Measurements from ENCODE around the gene ERCC3. TPM values are rescaled to one million over a fixed set of nuclear protein-coding genes. Genes with fewer than 3 reads are reported as not detected.

Gene ERCC3
- total RNA-seq, 1 experiment from 2014 or later: 48.1 TPM

DNA sequence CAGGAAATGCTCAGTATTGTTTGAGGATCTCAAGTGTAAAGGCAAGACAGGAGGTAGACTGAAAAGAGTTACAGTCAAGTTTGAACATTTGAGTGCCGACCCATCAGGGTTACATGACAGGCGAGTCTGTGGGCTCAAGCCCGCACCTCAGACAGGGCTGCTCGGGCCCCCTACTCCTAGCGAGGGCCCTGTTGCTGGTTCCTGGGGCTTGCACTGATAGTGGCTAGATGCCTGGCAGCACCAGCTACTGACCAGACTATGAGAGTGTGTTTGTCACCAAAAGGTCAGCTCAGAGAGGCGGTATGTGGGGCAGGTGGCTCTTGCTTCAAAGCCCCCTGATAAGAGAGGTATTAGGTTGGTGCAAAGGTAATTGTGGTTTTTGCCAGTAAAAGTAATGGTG, 38.2 kb downstream of the ERCC3 start (continued):
- TF ChIP-seq, protein P1, sequence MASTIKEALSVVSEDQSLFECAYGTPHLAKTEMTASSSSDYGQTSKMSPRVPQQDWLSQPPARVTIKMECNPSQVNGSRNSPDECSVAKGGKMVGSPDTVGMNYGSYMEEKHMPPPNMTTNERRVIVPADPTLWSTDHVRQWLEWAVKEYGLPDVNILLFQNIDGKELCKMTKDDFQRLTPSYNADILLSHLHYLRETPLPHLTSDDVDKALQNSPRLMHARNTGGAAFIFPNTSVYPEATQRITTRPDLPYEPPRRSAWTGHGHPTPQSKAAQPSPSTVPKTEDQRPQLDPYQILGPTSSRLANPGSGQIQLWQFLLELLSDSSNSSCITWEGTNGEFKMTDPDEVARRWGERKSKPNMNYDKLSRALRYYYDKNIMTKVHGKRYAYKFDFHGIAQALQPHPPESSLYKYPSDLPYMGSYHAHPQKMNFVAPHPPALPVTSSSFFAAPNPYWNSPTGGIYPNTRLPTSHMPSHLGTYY (CRISPR knock-in tag; IDR thresholded peaks at IDR 0.05): no peak
- no peak for TF ChIP-seq JAZF1 (CRISPR knock-in tag; IDR thresholded peaks at IDR 0.05)
- no peak for TF ChIP-seq ZNF396 (CRISPR knock-in tag; IDR thresholded peaks at IDR 0.05; ENCODE audit: borderline replicate concordance)

DNA sequence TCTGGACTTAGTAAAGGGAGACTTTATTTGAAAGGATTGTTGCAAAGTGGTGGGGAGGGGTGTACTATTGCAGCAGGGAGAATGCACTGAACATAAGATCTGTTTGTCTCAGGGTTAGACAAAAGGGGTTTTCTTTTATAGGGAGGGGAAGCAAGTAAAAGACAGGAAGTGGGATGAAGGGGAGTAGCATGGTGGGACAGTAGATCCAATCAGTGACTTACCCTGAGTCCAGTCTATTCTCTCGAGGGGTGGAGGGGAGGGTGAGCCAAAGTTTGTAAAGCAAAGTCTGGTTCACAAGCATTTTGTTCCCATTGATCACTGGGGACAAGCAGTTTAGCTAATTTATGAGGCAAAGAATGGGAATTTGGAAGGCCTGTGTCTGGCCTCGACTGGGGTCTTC, 38.8 kb downstream of the ERCC3 start:
- TF ChIP-seq, protein P2, sequence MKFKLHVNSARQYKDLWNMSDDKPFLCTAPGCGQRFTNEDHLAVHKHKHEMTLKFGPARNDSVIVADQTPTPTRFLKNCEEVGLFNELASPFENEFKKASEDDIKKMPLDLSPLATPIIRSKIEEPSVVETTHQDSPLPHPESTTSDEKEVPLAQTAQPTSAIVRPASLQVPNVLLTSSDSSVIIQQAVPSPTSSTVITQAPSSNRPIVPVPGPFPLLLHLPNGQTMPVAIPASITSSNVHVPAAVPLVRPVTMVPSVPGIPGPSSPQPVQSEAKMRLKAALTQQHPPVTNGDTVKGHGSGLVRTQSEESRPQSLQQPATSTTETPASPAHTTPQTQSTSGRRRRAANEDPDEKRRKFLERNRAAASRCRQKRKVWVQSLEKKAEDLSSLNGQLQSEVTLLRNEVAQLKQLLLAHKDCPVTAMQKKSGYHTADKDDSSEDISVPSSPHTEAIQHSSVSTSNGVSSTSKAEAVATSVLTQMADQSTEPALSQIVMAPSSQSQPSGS (CRISPR knock-in tag; IDR thresholded peaks at IDR 0.05; ENCODE audit: borderline replicate concordance, low read depth): no peak
- TF ChIP-seq, protein P3, sequence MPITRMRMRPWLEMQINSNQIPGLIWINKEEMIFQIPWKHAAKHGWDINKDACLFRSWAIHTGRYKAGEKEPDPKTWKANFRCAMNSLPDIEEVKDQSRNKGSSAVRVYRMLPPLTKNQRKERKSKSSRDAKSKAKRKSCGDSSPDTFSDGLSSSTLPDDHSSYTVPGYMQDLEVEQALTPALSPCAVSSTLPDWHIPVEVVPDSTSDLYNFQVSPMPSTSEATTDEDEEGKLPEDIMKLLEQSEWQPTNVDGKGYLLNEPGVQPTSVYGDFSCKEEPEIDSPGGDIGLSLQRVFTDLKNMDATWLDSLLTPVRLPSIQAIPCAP (CRISPR knock-in tag; IDR thresholded peaks at IDR 0.05): no peak
- TF ChIP-seq, protein P4, sequence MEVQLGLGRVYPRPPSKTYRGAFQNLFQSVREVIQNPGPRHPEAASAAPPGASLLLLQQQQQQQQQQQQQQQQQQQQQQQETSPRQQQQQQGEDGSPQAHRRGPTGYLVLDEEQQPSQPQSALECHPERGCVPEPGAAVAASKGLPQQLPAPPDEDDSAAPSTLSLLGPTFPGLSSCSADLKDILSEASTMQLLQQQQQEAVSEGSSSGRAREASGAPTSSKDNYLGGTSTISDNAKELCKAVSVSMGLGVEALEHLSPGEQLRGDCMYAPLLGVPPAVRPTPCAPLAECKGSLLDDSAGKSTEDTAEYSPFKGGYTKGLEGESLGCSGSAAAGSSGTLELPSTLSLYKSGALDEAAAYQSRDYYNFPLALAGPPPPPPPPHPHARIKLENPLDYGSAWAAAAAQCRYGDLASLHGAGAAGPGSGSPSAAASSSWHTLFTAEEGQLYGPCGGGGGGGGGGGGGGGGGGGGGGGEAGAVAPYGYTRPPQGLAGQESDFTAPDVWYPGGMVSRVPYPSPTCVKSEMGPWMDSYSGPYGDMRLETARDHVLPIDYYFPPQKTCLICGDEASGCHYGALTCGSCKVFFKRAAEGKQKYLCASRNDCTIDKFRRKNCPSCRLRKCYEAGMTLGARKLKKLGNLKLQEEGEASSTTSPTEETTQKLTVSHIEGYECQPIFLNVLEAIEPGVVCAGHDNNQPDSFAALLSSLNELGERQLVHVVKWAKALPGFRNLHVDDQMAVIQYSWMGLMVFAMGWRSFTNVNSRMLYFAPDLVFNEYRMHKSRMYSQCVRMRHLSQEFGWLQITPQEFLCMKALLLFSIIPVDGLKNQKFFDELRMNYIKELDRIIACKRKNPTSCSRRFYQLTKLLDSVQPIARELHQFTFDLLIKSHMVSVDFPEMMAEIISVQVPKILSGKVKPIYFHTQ (CRISPR knock-in tag; IDR thresholded peaks at IDR 0.05): no peak
- TF ChIP-seq, protein P5, sequence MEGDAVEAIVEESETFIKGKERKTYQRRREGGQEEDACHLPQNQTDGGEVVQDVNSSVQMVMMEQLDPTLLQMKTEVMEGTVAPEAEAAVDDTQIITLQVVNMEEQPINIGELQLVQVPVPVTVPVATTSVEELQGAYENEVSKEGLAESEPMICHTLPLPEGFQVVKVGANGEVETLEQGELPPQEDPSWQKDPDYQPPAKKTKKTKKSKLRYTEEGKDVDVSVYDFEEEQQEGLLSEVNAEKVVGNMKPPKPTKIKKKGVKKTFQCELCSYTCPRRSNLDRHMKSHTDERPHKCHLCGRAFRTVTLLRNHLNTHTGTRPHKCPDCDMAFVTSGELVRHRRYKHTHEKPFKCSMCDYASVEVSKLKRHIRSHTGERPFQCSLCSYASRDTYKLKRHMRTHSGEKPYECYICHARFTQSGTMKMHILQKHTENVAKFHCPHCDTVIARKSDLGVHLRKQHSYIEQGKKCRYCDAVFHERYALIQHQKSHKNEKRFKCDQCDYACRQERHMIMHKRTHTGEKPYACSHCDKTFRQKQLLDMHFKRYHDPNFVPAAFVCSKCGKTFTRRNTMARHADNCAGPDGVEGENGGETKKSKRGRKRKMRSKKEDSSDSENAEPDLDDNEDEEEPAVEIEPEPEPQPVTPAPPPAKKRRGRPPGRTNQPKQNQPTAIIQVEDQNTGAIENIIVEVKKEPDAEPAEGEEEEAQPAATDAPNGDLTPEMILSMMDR (IDR thresholded peaks at IDR 0.05): no peak
- TF ChIP-seq TP53 (CRISPR knock-in tag; IDR thresholded peaks at IDR 0.05) (no peak), OVOL2 (CRISPR knock-in tag; IDR thresholded peaks at IDR 0.05; ENCODE audit: borderline replicate concordance) (no peak), ELF4 (CRISPR knock-in tag; IDR thresholded peaks at IDR 0.05; ENCODE audit: low read depth) (no peak), ZNF416 (CRISPR knock-in tag; IDR thresholded peaks at IDR 0.05) (no peak)
- TF ChIP-seq, protein P6, sequence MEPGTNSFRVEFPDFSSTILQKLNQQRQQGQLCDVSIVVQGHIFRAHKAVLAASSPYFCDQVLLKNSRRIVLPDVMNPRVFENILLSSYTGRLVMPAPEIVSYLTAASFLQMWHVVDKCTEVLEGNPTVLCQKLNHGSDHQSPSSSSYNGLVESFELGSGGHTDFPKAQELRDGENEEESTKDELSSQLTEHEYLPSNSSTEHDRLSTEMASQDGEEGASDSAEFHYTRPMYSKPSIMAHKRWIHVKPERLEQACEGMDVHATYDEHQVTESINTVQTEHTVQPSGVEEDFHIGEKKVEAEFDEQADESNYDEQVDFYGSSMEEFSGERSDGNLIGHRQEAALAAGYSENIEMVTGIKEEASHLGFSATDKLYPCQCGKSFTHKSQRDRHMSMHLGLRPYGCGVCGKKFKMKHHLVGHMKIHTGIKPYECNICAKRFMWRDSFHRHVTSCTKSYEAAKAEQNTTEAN (CRISPR knock-in tag; IDR thresholded peaks at IDR 0.05): no peak
- no peaks in the 10 kb centered on the region for H3K4me1 Mint-ChIP-seq
- H3K9me3 Mint-ChIP-seq: no peaks in the 10 kb centered on the region
- ChIA-PET CTCF (interaction anchor here (1.1 to 2.0 kb wide), 2 partner anchors 53 to 58 kb away, joined by 3 to 6 read pairs; no protein-coding TSS in a partner anchor), POLR2A (no interaction called here)
- ATAC-seq: no peak
- H3K27ac Mint-ChIP-seq: no peak overlapping the region
- peaks cover 19% of the 10 kb centered on the region for H3K36me3 Mint-ChIP-seq
- DNase-seq (ENCODE audit: low spot score): no peak
- H3K27me3 Mint-ChIP-seq (ENCODE audit: low read depth): no peaks in the 10 kb centered on the region
- H3K4me3 Mint-ChIP-seq: no peak overlapping the region

DNA sequence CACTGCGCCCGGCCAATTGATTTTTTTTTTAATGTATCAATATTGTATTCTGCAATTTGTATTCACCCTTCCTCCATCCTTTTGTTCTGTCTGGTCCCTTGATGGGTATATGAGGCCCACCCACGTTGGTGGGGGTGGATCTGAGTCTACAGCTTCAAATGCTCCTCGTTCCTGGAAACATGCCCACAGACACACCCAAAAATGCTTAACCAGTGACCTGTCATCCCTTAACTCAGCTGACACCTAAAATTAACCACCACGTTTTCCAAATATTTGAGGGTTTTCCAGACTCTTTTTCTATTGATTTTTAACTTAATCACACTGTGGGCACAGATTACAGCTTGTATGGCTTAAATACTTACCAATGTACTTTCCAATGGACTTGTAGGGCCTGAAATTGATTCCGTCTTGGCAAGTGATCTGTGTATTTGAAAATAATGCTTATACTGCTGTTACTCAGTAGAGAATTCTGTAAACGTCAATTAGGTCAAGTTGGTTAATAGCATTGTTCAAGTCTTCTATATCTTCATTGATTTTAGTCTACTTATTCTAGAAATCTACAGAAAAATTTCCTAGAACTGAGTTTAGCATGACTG, 39.5 kb downstream of the ERCC3 start:
- no peaks in the 10 kb centered on the region for H3K27me3 Mint-ChIP-seq (ENCODE audit: low read depth)
- H3K4me3 Mint-ChIP-seq: no peak overlapping the region
- no peak overlapping the region for H3K27ac Mint-ChIP-seq
- H3K36me3 Mint-ChIP-seq: peaks cover 14% of the 10 kb centered on the region
- CTCF ChIA-PET: interaction anchor here (2.0 kb wide), 1 partner anchor 57 kb away, joined by 6 read pairs; no protein-coding TSS in a partner anchor
- no peak for DNase-seq (ENCODE audit: low spot score)
- POLR2A ChIA-PET: no interaction called here
- no peaks in the 10 kb centered on the region for H3K9me3 Mint-ChIP-seq
- ATAC-seq: no peak
- H3K4me1 Mint-ChIP-seq: no peaks in the 10 kb centered on the region
- TF ChIP-seq, protein P7, sequence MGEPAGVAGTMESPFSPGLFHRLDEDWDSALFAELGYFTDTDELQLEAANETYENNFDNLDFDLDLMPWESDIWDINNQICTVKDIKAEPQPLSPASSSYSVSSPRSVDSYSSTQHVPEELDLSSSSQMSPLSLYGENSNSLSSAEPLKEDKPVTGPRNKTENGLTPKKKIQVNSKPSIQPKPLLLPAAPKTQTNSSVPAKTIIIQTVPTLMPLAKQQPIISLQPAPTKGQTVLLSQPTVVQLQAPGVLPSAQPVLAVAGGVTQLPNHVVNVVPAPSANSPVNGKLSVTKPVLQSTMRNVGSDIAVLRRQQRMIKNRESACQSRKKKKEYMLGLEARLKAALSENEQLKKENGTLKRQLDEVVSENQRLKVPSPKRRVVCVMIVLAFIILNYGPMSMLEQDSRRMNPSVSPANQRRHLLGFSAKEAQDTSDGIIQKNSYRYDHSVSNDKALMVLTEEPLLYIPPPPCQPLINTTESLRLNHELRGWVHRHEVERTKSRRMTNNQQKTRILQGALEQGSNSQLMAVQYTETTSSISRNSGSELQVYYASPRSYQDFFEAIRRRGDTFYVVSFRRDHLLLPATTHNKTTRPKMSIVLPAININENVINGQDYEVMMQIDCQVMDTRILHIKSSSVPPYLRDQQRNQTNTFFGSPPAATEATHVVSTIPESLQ (CRISPR knock-in tag; IDR thresholded peaks at IDR 0.05): no peak
- TF ChIP-seq SP1 (CRISPR knock-in tag; conservative IDR thresholded peaks at IDR 0.05) (no peak), ZNF317 (CRISPR knock-in tag; IDR thresholded peaks at IDR 0.05; ENCODE audit: borderline replicate concordance, low read depth) (no peak), TP53 (CRISPR knock-in tag; IDR thresholded peaks at IDR 0.05) (no peak), EMX1 (CRISPR knock-in tag; IDR thresholded peaks at IDR 0.05) (no peak), NR1H2 (CRISPR knock-in tag; IDR thresholded peaks at IDR 0.05) (no peak), ELF4 (CRISPR knock-in tag; IDR thresholded peaks at IDR 0.05; ENCODE audit: low read depth) (no peak)
- TF ChIP-seq, protein P8, sequence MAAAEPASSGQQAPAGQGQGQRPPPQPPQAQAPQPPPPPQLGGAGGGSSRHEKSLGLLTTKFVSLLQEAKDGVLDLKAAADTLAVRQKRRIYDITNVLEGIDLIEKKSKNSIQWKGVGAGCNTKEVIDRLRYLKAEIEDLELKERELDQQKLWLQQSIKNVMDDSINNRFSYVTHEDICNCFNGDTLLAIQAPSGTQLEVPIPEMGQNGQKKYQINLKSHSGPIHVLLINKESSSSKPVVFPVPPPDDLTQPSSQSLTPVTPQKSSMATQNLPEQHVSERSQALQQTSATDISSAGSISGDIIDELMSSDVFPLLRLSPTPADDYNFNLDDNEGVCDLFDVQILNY (CRISPR knock-in tag; IDR thresholded peaks at IDR 0.05): no peak
